Kidney glomerular epithelial cell (primary cell): ENCODE results near the gene POU2F1.

Experiments
- DNase-seq: peaks from one replicate; lab custom pipeline; 2025; lab: John Stamatoyannopoulos, UW

POU2F1 gene

DNA sequence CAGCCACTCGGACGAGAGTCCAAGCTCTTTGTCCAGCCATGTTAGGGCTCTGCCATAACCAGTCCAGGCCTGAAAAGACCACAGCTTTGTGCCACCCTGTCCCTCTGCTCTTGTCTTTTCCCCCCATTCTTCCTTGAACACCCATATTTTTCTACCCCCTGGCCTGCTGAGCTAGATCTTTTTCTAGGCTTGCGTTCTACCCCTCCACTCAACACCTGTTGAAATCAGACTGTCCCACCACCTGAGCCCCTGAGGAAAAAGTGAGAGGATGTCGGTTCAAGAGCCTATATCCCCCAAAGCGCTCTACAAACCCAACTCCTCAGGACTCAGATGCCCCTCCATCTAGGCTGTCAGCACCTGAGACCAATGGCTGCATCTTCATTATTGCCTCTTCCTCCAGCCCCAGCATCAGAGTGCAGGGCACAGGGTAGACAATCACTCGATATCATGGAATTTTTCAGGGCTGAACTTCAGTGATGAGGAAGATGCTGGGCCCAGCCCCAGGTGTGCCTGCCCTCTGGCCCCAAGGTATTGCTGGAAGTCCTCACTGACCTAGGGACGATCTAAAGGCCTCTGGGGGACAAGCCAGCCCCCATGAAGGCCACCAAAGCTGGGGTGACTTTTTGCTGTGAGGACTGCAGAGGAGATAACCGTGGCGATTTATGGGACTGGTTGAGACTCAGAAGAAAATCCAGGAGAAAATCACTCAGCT is 222.3 kb downstream of the POU2F1 start:
- DNase-seq: no peak

DNA sequence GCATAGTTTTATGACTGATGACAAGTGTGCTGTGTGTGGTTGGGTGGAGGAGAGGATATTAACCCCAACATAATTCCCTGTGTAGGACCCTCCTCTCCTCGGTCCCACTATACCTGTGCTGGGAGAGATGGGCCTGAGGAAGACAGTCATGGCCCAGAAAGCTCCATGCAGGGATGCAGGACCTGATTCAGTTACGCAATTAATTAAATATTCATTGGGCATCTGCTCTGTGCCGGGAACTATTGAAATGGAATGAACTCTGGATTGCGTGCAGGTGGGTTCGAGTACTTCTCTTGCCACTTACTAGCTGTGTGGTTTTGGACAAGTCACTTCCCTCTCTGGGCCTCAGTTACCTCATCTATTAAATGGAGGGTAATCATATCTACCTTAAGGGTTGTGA is 223.1 kb downstream of the POU2F1 start:
- no peak for DNase-seq

DNA sequence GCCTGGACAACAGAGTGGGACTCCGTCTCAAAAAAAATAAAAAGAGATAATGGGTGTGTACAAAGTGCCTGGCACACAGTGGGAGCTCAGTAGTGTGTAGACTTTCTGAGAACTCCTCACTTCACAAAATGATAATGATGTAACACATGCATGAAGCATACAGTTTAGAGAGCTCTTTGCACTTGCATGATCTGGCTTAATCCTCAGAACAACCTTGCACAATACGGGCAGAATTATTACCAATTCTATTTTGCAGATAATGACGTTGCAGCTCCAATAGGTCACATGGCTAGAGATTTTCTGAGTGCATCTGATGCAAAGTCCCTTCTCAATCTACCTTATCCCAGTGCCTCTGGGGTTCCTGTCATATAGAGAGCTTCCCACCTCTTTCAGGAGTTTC is 226.3 kb downstream of the POU2F1 start:
- no peak for DNase-seq

DNA sequence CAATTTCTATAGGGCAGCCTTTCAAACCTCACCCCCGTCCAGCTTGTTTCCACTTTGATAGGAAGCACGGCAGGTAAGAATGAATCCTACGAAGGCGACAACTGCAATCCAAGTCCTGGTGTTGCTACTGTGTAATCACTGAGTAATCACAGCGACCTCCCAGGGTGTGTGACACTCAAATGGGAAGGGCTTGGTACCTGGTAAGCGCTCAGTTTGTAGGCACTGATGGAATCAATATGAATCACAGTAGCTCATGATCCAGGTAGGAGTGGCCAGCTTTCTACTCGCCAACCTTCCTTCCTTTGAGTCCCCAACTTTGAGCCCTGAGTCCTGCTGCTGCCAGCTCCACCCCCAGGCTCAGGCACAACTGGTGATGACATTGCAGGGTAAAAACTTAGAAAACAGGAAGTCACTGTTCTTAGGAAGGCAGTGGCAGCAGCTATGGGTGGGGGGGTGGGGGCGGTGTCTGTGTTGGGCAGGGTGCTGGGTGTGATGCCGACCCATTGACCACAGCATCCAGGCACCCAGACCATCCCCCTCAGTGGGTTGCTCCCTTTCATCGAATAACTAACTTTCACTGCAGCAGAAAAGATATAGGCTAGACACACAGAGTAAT is 226.9 kb downstream of the POU2F1 start:
- no peak for DNase-seq

DNA sequence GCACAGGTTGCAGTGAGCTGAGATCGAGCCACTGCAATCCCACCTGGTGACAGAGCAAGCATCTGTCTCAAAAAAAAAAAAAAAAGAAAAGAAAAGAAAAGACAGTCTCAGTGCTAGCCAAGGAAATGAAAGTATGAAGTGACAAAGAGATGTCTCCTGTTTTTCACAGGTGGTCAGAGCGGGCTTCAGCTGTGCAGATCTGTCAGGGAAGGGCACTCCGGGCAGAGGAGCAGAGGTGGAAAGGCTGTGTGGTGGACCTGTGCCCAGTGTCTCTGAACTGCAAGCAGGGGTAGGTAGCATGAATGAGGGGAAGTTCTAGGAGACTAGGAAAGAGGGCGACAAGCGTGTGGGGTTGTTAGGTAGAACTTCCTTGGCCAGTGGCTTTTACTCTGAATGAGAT is 230.2 kb downstream of the POU2F1 start:
- no peak for DNase-seq

DNA sequence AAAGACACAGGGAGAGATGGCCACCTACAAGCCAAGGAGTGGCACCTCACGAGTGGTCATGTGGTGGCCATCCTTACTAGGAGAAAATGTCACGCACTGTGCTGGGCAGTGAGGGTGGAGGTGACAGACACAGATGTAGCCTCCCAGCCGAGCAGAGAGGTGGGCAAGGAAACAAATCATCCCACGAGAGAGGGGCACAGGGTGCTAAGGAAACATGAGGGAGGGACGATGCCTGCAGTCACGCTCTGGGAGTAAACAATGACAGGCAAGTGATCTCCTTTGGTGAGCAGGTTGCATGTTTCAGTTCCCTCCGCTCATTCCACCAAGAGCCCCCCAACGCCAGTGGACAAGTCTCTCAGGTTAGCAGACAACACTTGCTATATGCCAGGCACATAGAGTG is 231.8 kb downstream of the POU2F1 start:
- DNase-seq: no peak

DNA sequence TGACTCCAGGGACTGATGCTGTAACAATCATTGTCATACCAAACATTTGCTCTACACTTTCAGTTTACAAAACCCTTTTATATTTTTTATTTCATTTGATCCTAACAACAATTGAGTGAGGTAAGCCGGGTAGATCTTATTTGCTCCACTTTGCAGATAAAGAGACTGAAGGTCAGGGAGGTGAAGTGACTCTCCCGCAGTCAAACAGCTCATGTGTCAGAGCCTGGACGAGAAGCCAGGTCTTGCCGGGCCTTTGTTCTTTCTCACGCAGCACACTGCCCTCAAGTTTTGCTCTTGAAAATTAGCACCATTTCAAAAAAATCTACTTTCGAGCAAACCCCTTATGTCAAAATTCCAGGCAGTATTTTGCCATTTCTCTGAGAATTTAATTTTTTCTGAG is 232.4 kb downstream of the POU2F1 start:
- DNase-seq: no peak

DNA sequence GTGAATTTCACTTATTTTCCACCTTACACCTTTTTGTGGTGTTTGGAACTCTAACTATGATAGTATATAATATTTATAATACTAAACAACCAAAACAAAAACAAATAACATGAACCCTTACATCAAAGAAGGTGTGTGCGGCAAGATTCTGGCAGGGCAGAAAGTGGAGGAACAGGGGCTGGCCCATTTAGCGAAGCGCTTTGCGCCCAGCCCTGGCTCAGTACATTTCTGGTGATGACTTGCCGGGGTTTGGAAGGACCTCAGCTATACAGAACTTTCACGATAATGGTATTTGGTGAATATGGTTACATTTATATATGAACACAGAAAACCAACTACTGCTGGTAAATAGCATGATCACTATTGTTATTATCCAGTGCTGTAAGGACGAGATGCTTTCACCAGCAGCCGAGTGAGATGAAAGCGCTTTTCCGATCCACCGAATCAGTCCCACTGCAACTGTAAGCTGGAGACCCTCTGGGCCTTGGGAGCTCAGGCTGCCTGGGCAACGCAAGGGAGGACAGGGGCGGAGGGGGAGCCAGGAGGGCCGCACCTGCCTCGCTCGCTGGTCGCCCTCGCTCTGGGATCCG is 233.7 kb downstream of the POU2F1 start:
- DNase-seq: no peak

DNA sequence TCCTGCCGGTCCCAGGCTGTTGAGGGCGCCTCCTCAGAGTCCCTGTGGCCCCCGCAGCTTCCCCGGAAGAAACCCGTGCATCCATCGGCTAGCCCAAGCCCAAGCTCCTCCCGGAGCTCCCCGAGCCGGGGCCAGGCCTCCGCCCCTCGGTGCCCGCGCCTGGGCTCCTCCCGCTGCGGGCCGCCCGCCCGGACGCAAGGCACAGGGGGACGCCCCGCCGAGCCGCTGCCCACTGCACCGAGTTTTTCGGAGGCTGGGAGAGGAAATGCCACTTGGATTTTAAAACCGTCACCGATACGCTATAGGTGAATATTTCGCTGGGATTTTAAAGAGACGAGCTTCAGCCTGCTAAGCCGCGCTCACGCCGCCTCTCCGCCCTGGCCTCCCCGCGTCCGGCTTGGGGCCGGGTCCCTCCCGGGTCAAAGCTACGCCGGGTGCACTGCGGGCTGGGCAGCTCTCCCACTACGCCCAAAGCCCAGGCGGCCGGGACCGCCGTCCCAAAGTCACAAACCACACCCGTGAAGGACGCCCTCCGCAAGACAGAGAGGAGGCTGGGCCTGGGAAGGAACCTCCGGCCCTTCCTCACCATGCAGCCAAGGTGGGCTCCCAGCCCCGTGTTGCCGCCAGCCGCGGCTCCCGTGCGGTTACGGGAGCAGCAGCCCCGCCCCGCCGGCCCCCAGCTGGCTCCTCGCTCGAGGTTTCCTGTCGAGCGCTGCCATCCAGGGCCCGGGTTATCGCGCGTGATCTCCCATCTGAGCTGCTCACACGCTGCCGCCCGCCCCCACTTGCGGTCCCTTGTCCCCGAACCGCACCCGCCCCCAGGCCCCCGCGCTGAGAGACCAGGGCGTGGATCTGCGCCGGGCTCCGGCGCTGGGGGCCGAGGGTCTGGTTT is 234.5 kb downstream of the POU2F1 start:
- DNase-seq: peak; percentile 13

DNA sequence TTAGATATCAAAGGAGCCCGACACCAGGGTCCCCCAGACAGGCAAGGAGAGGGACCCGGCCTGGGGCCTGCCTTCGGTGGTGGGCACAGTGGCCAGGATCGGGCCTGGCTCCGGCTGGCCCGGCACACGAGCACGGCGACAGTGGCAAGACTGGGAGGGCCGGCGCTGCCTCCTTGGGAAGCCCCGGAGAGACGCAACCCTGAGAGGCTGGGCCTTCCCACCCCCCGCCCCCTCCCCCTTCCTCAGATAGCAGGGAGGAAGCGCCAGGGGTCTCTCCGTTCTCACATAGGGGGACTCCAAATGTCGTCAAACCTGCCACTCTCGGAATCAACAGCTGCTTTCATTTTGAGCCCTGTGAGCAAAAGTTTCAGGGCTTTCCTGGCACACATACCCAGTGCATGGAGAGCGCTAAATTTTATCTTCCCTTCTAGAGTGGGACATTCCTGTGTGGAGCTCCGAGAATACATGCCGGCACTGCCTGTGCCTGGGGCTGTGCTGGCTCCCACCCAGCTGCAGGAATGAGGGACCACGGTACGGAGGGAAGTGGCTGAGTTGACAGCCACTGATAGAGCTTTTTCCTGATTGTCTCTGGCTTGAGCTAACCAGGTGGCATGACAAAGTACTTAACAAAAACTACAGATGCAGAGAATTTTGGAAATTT is 235.2 kb downstream of the POU2F1 start:
- no peak for DNase-seq

DNA sequence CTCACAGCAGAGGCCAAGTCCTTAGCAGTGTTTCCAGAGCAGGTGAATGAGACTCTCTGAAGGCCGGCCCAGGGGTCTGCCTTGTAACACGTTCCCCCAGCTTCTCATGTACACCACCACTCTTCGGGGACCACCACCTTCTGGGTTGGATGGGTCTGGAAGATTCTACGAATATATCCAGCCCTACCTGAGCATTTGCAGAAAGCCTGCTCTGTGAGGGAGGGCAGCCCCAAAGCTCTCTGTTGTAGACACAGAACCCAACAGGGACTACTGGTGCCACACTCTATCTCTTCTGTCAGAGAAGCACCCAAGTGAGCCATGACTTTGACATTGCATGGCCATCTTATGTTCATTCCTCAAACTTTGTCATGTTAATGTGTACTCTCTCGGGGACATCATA is 235.8 kb downstream of the POU2F1 start:
- no peak for DNase-seq

DNA sequence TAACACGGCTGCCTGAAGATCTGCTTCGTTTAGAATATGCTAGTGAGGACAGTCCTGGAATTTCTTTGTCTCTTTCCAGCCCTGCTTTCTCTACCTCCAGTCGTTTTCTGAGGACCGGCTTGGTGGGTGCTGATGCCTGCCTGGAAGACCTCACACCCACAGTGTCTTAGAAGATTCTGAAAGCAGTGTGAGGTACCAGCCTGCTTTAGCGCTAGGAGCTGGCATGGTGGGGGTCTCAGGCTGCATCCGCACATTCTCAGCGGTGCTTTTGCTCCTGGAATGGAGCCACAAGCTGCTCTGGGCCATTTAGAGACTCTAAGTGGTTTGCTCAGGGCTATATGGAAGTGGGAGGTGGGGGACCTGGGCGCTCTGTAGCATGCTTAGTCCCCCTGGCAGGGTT is 236.2 kb downstream of the POU2F1 start:
- DNase-seq: no peak

DNA sequence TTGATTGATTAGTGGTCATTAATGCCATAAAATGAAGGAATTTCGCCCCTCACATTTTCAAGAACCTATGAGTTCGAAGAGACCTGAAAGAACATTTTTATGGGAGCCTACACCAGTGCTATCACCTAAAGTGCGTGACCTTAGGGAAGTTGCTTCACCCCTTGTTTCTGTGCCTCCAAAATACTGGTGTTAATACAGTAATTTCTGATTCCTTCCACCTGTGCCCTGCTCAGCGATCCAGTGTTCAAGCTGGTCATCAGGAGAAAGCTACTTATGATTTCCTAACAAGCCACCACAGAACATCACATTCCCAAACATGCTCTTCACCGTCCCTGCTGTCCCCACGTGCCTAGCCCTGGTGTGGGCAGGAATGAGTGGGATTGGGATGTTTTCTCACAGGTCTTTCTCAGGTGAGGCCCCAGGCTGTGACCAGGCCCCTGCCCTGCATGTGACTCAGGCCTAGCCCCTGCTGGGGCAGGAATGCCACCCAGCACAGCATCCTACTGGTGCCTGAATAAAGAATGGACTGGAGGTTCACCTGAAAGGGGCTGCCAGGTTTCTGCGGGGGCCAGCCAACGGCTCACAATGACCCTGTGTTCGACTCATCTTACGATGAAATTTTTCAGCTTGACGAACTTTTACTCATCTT is 237.4 kb downstream of the POU2F1 start:
- no peak for DNase-seq

DNA sequence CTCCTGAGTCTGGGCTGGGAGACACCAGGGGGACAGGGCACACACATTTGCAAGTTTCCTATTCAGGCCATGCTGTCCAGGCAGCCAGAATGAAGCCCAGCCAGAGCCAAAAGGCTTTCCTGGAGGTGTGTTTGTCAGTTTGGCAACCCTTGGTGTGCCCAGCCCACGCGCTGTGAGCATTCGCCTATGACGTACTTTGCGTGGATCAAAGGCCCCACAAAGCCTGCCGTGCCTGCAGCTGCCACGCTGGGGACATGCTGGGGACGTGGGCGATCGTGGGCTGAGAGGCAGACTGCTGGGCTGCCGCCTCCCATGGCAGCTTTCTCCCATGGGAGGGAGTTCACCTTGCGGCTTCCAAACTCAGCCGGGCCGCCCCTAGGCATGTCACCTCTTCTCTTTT is 240.2 kb downstream of the POU2F1 start:
- no peak for DNase-seq

DNA sequence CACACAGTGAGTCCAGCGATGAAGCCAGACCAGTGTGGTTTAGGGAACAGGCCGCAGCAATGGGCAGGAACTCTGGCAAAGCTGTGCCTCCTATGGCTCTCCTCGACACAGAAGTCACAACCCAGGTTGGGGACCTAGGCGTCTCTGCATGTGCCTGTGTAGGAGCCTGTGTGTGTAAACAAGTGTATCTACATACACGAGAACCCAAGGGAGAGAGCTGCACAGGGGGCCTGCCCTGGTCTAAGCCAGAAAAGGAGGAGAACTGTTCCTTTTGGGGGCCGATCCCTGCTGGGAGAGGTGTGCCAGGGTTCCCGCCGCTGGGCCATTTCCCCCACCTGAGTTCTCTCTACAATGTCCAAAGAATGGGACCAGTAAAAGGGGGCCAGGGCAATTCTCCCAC is 241.7 kb downstream of the POU2F1 start:
- DNase-seq: no peak

DNA sequence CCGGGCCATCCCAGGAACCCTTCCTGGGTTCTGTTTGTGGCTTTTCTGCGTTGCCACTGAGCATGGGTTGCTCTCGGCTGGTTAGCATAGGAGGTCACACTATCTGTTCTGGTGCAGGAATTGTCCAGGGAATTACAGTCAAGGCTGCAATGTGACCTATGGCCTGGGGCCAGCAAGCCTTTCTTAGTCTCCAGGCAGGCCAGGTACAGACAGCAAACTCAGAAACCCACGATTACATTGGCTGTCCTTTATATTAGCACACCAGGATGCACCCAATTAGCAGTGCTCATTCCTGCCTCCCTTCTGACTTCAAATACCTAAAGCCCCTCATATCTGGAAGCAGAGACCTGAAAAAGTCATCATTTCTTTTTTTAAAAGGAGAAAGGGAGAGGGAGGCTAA is 242.4 kb downstream of the POU2F1 start:
- DNase-seq: no peak

DNA sequence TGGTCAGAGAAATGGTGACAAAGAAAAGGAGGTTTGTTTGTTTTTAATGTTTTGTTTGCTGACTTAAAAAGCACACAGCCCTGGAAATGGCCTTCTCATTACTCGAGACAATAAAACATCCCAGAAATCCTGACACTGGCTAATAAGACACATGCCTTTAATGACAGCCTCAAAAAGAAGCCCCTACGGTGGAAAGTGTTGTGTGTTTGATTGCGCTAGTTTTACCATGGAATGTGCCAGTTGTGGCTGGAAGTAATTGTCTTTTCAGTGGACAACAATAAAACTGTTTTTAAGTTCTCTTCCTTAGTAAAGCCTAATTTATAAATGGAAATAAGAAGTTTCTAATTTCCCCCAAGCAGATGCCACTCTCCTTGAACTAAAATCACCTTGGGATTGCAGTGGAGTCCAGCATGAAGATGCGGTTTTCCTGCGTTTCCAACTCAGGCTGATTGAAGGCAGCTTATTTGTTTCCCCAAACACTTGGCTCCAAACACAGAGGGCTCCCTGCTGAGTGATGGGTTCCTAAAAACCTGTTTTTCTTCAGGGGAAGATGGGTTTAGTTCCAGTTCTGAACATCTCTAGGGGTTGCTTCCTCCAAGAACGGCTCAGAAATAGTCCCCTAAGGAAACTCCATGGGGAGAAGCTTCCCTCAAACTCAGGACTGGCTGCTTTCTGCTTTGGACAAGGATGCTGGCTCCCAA is 243.3 kb downstream of the POU2F1 start:
- DNase-seq: no peak

DNA sequence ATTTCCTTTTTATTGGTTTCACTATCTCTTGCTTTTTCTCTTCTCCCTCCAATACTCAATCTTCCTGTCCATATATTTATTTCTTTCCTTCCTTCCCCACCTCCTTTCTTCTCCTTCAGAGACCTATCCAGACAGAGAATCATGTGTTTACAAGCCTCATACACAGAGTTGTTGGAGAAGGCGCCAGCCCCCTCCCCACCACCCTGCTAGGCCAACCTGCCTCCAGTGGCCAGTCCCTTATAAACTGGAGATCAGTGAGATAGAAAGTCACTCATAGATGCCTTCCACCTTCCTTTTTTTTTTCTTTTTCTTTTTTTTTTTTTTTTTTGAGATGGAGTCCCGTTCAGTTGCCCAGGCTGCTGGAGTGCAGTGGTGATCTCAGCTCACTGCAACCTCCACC is 244.3 kb downstream of the POU2F1 start:
- DNase-seq: no peak

DNA sequence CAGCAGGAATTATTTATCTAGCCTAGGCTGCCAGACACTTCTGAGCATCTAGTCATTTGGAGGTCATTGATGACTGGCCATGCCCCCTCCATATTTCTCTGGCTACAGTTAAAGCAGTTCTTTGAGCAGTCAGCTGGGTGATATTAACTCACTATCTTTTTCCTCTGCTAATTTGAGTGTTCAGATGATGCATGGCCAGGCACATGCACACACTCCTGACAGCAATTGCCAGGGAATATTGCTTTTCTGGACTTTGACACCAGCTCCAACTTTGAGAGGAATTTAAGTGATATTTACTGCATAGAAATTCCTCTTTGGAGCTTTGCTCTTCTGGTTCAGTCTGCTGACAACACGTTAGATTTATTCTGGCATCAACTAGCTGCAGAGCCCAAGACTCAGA is 245.1 kb downstream of the POU2F1 start:
- no peak for DNase-seq

DNA sequence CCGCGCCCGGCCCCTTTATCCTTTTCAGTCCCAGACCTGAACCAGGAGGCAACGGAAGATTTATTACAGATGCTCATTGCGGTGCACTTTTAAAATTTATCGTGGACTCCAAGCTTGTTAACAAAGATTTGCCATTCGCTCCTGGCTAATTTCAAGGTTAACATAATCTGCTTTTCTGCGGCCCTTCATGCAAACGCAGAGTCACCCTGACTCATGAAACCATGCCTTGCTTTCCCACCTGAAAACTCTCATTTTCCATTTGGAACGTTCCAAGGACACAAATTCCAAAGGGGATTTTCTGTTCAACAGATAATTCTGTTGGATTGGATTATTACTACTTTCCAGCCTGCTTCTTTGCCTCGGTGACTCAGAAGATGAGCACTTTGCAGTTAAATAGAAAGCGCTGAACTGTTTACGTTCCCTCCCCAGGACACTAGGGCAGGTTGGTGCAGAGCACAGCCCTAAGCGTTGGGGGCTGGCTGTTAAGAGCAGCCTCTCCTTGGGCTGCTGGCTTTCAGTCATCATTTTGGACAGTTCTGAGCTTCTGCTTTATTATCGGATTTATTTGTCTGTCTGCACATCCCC is 246.5 kb downstream of the POU2F1 start:
- DNase-seq: peak; percentile 2

DNA sequence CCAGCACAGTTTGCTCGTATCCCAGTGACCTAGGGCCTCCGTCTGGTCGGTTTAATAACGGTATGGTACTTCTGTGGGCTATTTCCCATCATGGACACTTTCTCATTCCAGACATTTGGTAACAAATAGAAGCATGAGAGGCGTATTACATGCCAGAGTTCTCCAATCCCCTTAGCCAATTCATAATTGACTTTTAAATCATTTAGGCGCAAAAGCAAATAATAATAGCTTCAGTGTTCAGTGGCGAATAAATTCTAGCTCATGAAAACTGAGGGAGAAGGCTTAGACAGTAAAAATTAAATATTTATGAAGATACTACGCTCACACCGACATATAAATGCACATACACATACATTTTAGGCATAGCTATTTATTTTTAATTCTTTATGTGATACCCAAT is 247.1 kb downstream of the POU2F1 start:
- no peak for DNase-seq
